Thyroid gland (tissue), 4 donors: ENCODE measurements around the gene ELMO1.

Source experiments
- POLR2A ChIP-seq, 2 donors: fragments of 450-650 bp; IDR thresholded peaks; one replicate each; pipeline ENCODE4 v1.6.1; 2017; ENCODE audit warnings: antibody characterized with exemption in 2 of 2, mild to moderate bottlenecking in 2 of 2, moderate library complexity in 1 of 2
- TF ChIP-seq, protein P1 (sequence below), 6 experiments: fragments of 200-600 bp in 3 of 6; fragments of 450-650 bp in 3 of 6; sonication (generic) in 3 of 6; IDR thresholded peaks; one replicate each; pipeline ENCODE4 v1.5.1; 2016 to 2019; ENCODE audit warnings: antibody characterized with exemption in 6 of 6, mild to moderate bottlenecking in 2 of 6, inconsistent platforms in 1 of 6, moderate library complexity in 1 of 6

DNA sequence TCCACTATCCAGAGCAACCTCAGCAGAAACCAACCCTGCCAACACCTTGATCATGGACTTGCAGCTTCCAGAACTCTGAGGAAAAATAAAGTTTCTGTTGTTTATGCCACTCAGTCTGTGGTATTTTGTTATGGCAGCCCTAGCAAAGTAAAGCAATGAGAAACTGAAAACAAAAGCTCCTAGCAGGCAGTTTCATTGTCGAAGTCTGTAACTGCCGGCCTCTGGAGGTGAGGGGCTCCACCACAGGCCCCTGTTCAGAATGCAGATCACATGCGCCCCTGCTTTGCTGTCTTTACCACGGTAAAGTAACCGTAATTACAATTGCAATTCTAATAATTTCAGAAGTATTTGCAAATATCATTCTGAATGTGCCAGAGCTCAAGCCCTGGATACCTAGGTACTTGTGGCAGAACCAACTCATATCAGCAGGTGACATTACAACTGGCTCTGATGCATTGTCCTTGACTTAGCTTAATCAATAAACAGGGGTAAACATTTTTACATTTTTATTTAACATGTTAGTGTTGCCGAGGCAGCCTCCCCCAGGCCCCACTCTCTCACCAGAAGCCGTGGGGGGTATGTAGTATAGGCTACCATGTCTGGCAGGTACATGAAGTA, 193.2 kb downstream of the ELMO1 start:
- TF ChIP-seq, protein P1, sequence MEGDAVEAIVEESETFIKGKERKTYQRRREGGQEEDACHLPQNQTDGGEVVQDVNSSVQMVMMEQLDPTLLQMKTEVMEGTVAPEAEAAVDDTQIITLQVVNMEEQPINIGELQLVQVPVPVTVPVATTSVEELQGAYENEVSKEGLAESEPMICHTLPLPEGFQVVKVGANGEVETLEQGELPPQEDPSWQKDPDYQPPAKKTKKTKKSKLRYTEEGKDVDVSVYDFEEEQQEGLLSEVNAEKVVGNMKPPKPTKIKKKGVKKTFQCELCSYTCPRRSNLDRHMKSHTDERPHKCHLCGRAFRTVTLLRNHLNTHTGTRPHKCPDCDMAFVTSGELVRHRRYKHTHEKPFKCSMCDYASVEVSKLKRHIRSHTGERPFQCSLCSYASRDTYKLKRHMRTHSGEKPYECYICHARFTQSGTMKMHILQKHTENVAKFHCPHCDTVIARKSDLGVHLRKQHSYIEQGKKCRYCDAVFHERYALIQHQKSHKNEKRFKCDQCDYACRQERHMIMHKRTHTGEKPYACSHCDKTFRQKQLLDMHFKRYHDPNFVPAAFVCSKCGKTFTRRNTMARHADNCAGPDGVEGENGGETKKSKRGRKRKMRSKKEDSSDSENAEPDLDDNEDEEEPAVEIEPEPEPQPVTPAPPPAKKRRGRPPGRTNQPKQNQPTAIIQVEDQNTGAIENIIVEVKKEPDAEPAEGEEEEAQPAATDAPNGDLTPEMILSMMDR (IDR thresholded peaks at IDR 0.05) = no peak
- TF ChIP-seq POLR2A (IDR thresholded peaks at IDR 0.05) = no peak
